ENCODE data around the gene ADGRG1. TPM values are rescaled to one million over a fixed set of nuclear protein-coding genes. Genes with fewer than 3 reads are reported as not detected.

Gene ADGRG1
- total and polyA plus RNA-seq, 2 donors (not counting 1 experiment from before 2014, with no cell fraction given) = 0.20 to 0.61 TPM

GRCh38 chr16:57713596-57713995, 85.2 kb downstream of the ADGRG1 start:
- Histone ChIP-seq H3K27ac (ENCODE audit: low read length in 2 of 2) (no peak overlapping the region), H3K27me3 (replicated peaks in 1 of 4; ENCODE audit: control extremely low read depth in 1 of 4, control insufficient read depth in 3 of 4, insufficient read depth in 4 of 4, low read length in 3 of 4) (peaks cover 0 to 3% (median 0%) of the 10 kb centered on the region in 4 experiments), H3K9me3 (ENCODE audit: control extremely low read depth in 1 of 3, control insufficient read depth in 2 of 3, insufficient read depth in 1 of 3, low read length in 2 of 3) (no peaks in the 10 kb centered on the region), H3K9ac (ENCODE audit: low read length) (no peak overlapping the region), H2AFZ (ENCODE audit: insufficient read depth, low read depth, low read length, poor library complexity, severe bottlenecking) (no peak overlapping the region), H3K4me3 (ENCODE audit: control extremely low read depth in 1 of 5, extremely low read depth in 1 of 5, insufficient read depth in 1 of 5, low read depth in 2 of 5, low read length in 4 of 5) (no peak overlapping the region), H3K79me2 (ENCODE audit: control insufficient read depth, insufficient read depth, low read length) (no peaks in the 10 kb centered on the region), H4K20me1 (ENCODE audit: control insufficient read depth, insufficient read depth, low read length, poor library complexity, severe bottlenecking) (no peaks in the 10 kb centered on the region), H3K4me1 (ENCODE audit: control insufficient read depth in 2 of 2, insufficient read depth in 2 of 2, low read length in 2 of 2) (no peaks in the 10 kb centered on the region), H3K36me3 (replicated peaks in 1 of 2; ENCODE audit: control extremely low read depth in 1 of 2, control insufficient read depth in 1 of 2, extremely low read depth in 1 of 2, insufficient read depth in 2 of 2, low read length in 1 of 2) (no peaks in the 10 kb centered on the region), H3K4me2 (replicated peaks; ENCODE audit: low read depth, low read length, poor library complexity, severe bottlenecking) (no peak overlapping the region)
- Mint-ChIP-seq H3K27me3 (peaks cover 21% of the 10 kb centered on the region), H3K4me3 (no peak overlapping the region), H3K4me1 (no peaks in the 10 kb centered on the region), H3K9me3 (ENCODE audit: insufficient read depth) (no peaks in the 10 kb centered on the region), H3K27ac (no peak overlapping the region)
- ChIA-PET POLR2A (no interaction called here), CTCF (no interaction called here)
- WGBS (ENCODE audit: insufficient coverage) = 97% methylated on average over 8 of the region's 8 CpGs
- intact Hi-C loops (cut with micrococcal nuclease) = no loop called here
- DNase-seq = no peak
- no peak for ATAC-seq (ENCODE audit: low read depth)
- no peak for TF ChIP-seq EZH2 (IDR thresholded peaks at IDR 0.05; ENCODE audit: borderline replicate concordance, insufficient read depth, low read depth, low read length, poor library complexity, severe bottlenecking)
- no peak for TF ChIP-seq CTCF (IDR thresholded peaks at IDR 0.05)

GRCh38 chr16:57714047-57714446, 85.6 kb downstream of the ADGRG1 start:
- Histone ChIP-seq H3K79me2 (ENCODE audit: control insufficient read depth, insufficient read depth, low read length) (no peaks in the 10 kb centered on the region), H4K20me1 (ENCODE audit: control insufficient read depth, insufficient read depth, low read length, poor library complexity, severe bottlenecking) (no peaks in the 10 kb centered on the region), H3K4me1 (ENCODE audit: control insufficient read depth in 2 of 2, insufficient read depth in 2 of 2, low read length in 2 of 2) (no peaks in the 10 kb centered on the region), H3K9ac (ENCODE audit: low read length) (no peak overlapping the region), H3K9me3 (ENCODE audit: control extremely low read depth in 1 of 3, control insufficient read depth in 2 of 3, insufficient read depth in 1 of 3, low read length in 2 of 3) (no peaks in the 10 kb centered on the region), H3K27me3 (replicated peaks in 1 of 4; ENCODE audit: control extremely low read depth in 1 of 4, control insufficient read depth in 3 of 4, insufficient read depth in 4 of 4, low read length in 3 of 4) (peaks cover 0 to 3% (median 0%) of the 10 kb centered on the region in 4 experiments), H3K27ac (ENCODE audit: low read length in 2 of 2) (no peak overlapping the region), H3K36me3 (replicated peaks in 1 of 2; ENCODE audit: control extremely low read depth in 1 of 2, control insufficient read depth in 1 of 2, extremely low read depth in 1 of 2, insufficient read depth in 2 of 2, low read length in 1 of 2) (no peaks in the 10 kb centered on the region), H3K4me2 (replicated peaks; ENCODE audit: low read depth, low read length, poor library complexity, severe bottlenecking) (no peak overlapping the region), H3K4me3 (ENCODE audit: control extremely low read depth in 1 of 5, extremely low read depth in 1 of 5, insufficient read depth in 1 of 5, low read depth in 2 of 5, low read length in 4 of 5) (no peak overlapping the region), H2AFZ (ENCODE audit: insufficient read depth, low read depth, low read length, poor library complexity, severe bottlenecking) (no peak overlapping the region)
- peaks cover 21% of the 10 kb centered on the region for H3K27me3 Mint-ChIP-seq
- ATAC-seq (ENCODE audit: low read depth) (no peak), DNase-seq (no peak)
- no peaks in the 10 kb centered on the region for H3K4me1 Mint-ChIP-seq
- H3K4me3 Mint-ChIP-seq = no peak overlapping the region
- WGBS (ENCODE audit: insufficient coverage) = 80% methylated on average over 1 of the region's 6 CpGs
- TF ChIP-seq CTCF (IDR thresholded peaks at IDR 0.05) (no peak), EZH2 (IDR thresholded peaks at IDR 0.05; ENCODE audit: borderline replicate concordance, insufficient read depth, low read depth, low read length, poor library complexity, severe bottlenecking) (no peak)
- H3K9me3 Mint-ChIP-seq (ENCODE audit: insufficient read depth) = no peaks in the 10 kb centered on the region
- POLR2A ChIA-PET = no interaction called here
- H3K27ac Mint-ChIP-seq = no peak overlapping the region
- CTCF ChIA-PET = no interaction called here
- intact Hi-C loops (cut with micrococcal nuclease) = no loop called here

Other genes with a start within 250 kb of the ADGRG1 start
- not detected in 2 replicates for gene CCL17, start 223.9 kb upstream of the ADGRG1 start, total RNA-seq
- not detected in 2 replicates for gene CCL17, start 223.9 kb upstream of the ADGRG1 start, polyA plus RNA-seq
- gene CIAPIN1, start 181.2 kb upstream of the ADGRG1 start, total RNA-seq = 38.1 and 45.7 TPM in 2 replicates
- 20.6 and 22.0 TPM in 2 replicates for gene CIAPIN1, start 181.2 kb upstream of the ADGRG1 start, polyA plus RNA-seq
- gene COQ9, start 181.2 kb upstream of the ADGRG1 start, total RNA-seq = 41.5 and 44.6 TPM in 2 replicates
- 42.7 and 53.0 TPM in 2 replicates for gene COQ9, start 181.2 kb upstream of the ADGRG1 start, polyA plus RNA-seq
- gene POLR2C, start 166.0 kb upstream of the ADGRG1 start, total RNA-seq = 57.8 and 61.6 TPM in 2 replicates
- 56.6 and 70.1 TPM in 2 replicates for gene POLR2C, start 166.0 kb upstream of the ADGRG1 start, polyA plus RNA-seq
- 0.73 and 1.6 TPM in 2 replicates for gene DOK4, start 142.1 kb upstream of the ADGRG1 start, total RNA-seq
- gene DOK4, start 142.1 kb upstream of the ADGRG1 start, polyA plus RNA-seq = 0.49 and 2.5 TPM in 2 replicates
- 14.5 and 14.7 TPM in 2 replicates for gene CCDC102A, start 92.1 kb upstream of the ADGRG1 start, total RNA-seq
- 12.9 and 14.5 TPM in 2 replicates for gene CCDC102A, start 92.1 kb upstream of the ADGRG1 start, polyA plus RNA-seq
- 13.3 and 13.6 TPM in 2 replicates for gene ADGRG5, start 86.0 kb upstream of the ADGRG1 start, total RNA-seq
- gene ADGRG5, start 86.0 kb upstream of the ADGRG1 start, polyA plus RNA-seq = 35.8 and 49.4 TPM in 2 replicates
- gene ADGRG3, start 39.7 kb downstream of the ADGRG1 start, total RNA-seq = not detected in 2 replicates
- 0.10 TPM in 1 of 2 replicates, not detected in the other for gene ADGRG3, start 39.7 kb downstream of the ADGRG1 start, polyA plus RNA-seq
- gene DRC7, start 66.2 kb downstream of the ADGRG1 start, total RNA-seq = 0.22 and 2.1 TPM in 2 replicates
- gene DRC7, start 66.2 kb downstream of the ADGRG1 start, polyA plus RNA-seq = 0.12 TPM in 1 of 2 replicates, not detected in the other
- gene KATNB1, start 107.1 kb downstream of the ADGRG1 start, total RNA-seq = 17.3 and 20.3 TPM in 2 replicates
- gene KATNB1, start 107.1 kb downstream of the ADGRG1 start, polyA plus RNA-seq = 28.8 and 29.0 TPM in 2 replicates
- 0.67 and 0.78 TPM in 2 replicates for gene KIFC3, start 173.9 kb downstream of the ADGRG1 start, total RNA-seq
- 0.07 and 0.48 TPM in 2 replicates for gene KIFC3, start 173.9 kb downstream of the ADGRG1 start, polyA plus RNA-seq

Measured in B cell (primary cell).